Transverse colon (tissue), 4 donors: ENCODE results near the gene OR2B2. TPM values are rescaled to one million over a fixed set of nuclear protein-coding genes. Genes with fewer than 3 reads are reported as not detected.

Experiments used
- DNase-seq: peaks from one replicate; pipeline ENCODE4 v3.0.0-alpha.2; 2019
- H3K27ac ChIP-seq, 4 donors: fragments of 200-600 bp; sonication (generic); 2 replicates each; pipeline ENCODE4 v1.5.1; 2016 to 2018; ENCODE audit warnings: inconsistent platforms in 4 of 4
- H3K27me3 ChIP-seq: fragments of 200-600 bp; sonication (generic); 2 replicates; pipeline ENCODE4 v1.5.1; 2017; ENCODE audit warnings: inconsistent platforms
- H3K36me3 ChIP-seq, 4 donors: fragments of 200-600 bp; sonication (generic); 2 replicates each; pipeline ENCODE4 v1.5.1; 2017 to 2019; ENCODE audit warnings: inconsistent platforms in 4 of 4
- H3K4me1 ChIP-seq, 4 donors: fragments of 200-600 bp; sonication (generic); 2 replicates each; pipeline ENCODE4 v1.5.1; 2017 to 2020; ENCODE audit warnings: inconsistent platforms in 4 of 4
- H3K4me3 ChIP-seq, 4 donors: fragments of 200-600 bp; sonication (generic); 1 replicate in 1 of 4; 2 replicates in 3 of 4; pipeline versions ENCODE4 v1.5.1 to v1.6.1; 2017 to 2019; ENCODE audit warnings: inconsistent platforms in 4 of 4
- H3K9me3 ChIP-seq, 2 donors: fragments of 200-600 bp; sonication (generic); 2 replicates each; pipeline ENCODE4 v1.5.1; 2017 to 2019; ENCODE audit warnings: inconsistent platforms in 2 of 2
- CTCF ChIP-seq, 5 experiments: fragments of 200-600 bp in 3 of 5; fragments of 450-650 bp in 2 of 5; sonication (generic) in 3 of 5; IDR thresholded peaks; 1 replicate in 2 of 5; 2 replicates in 3 of 5; pipeline ENCODE4 v1.5.1; 2016 to 2017; ENCODE audit warnings: antibody characterized with exemption in 5 of 5, inconsistent platforms in 3 of 5, mild to moderate bottlenecking in 2 of 5, moderate library complexity in 1 of 5
- EP300 ChIP-seq: sonication (generic); formaldehyde crosslinking; IDR thresholded peaks from one replicate; pipeline ENCODE4 v1.6.1; 2017; ENCODE audit warnings: antibody characterized with exemption, low read depth
- POLR2A ChIP-seq: fragments of 450-650 bp; IDR thresholded peaks from one replicate; pipeline ENCODE4 v1.6.1; 2016; ENCODE audit warnings: antibody characterized with exemption, mild to moderate bottlenecking, moderate library complexity
- POLR2AphosphoS5 ChIP-seq, 3 donors: sonication (generic); formaldehyde crosslinking; IDR thresholded peaks; one replicate each; pipeline ENCODE4 v1.6.1; 2016; ENCODE audit warnings: antibody characterized with exemption in 3 of 3
- WGBS, 2 donors: methylation state at CpG; one replicate each; pipeline ENCODE4 v1.1.5; 2018; ENCODE audit warnings: low coverage in 1 of 2; 5-methylcytosine and 5-hydroxymethylcytosine counted together
- in situ Hi-C, 4 donors: fragments of 200-750 bp; cut with MboI; loops; one replicate each; pipeline versions ENCODE4 v1.15.0 to v1.15.1; 2017; ENCODE audit warnings: low sequenced_read_pairs in 3 of 4, low pct_ligation_motif_present in 1 of 4, low pct_unique_long_range_greater_than_20kb in 1 of 4
- intact Hi-C: fragments of 100-400 bp; cut with DNase I; formaldehyde crosslinking; loops from one replicate; pipeline ENCODE4 v1.15.1; 2023; ENCODE audit warnings: low total_unique reads
- total RNA-seq, 4 donors: library from RNA; depleted of rRNA; stranded (reverse); fragments of >200 nt; gene quantifications; one replicate each; pipeline ENCODE4 v1.1.0, GENCODE V29; 2016

The OR2B2 gene
- total RNA-seq, 4 donors from 2014 or later: not detected

- no peaks in the 10 kb centered on the region for H3K27me3 ChIP-seq
- H3K4me3 ChIP-seq: no peak overlapping the region
- H3K9me3 ChIP-seq: no peaks in the 10 kb centered on the region
- H3K27ac ChIP-seq: no peak overlapping the region
- H3K36me3 ChIP-seq: no peaks in the 10 kb centered on the region
- TF ChIP-seq POLR2AphosphoS5 (IDR thresholded peaks at IDR 0.05): no peak
- TF ChIP-seq EP300: no peak
- TF ChIP-seq POLR2A: no peak
- TF ChIP-seq CTCF (IDR thresholded peaks at IDR 0.05): no peak
- intact Hi-C loops: no loop called here
- peaks cover 0 to 20% (median 5%) of the 10 kb centered on the region in 4 donors for H3K4me1 ChIP-seq
- in situ Hi-C loops: loop anchor here (10.0 to 25.0 kb wide), 4 partner anchors 95 to 725 kb away; a partner anchor contains a TSS
- DNase-seq: no peak
Observed at GRCh38 chr6:27899543-27899942, 12.7 kb downstream of the OR2B2 start.

GRCh38 chr6:27897580-27898206 lies 14.5 kb downstream of the OR2B2 start:
- in situ Hi-C loops (loop anchor here (10.0 to 25.0 kb wide), 4 partner anchors 93 to 723 kb away; a partner anchor contains a TSS), intact Hi-C loops (no loop called here)
- no peak overlapping the region for H3K27ac ChIP-seq
- peaks cover 0 to 29% (median 10%) of the 10 kb centered on the region in 4 donors for H3K4me1 ChIP-seq
- H3K9me3 ChIP-seq: no peaks in the 10 kb centered on the region
- no peak overlapping the region for H3K4me3 ChIP-seq
- no peaks in the 10 kb centered on the region for H3K36me3 ChIP-seq
- H3K27me3 ChIP-seq: peaks cover 3% of the 10 kb centered on the region
- DNase-seq: no peak
- 96 to 100% methylated on average over 1 to 3 of the region's 3 CpGs for WGBS, 2 donors
- no peak for TF ChIP-seq POLR2A
- no peak for TF ChIP-seq POLR2AphosphoS5 (IDR thresholded peaks at IDR 0.05)

GRCh38 chr6:27896398-27896796 lies 15.8 kb downstream of the OR2B2 start:
- WGBS, 2 donors: 85 to 100% methylated on average over 2 to 4 of the region's 4 CpGs
- intact Hi-C loops: no loop called here
- no peak for TF ChIP-seq EP300
- no peak for TF ChIP-seq POLR2AphosphoS5 (IDR thresholded peaks at IDR 0.05)
- TF ChIP-seq POLR2A: no peak

GRCh38 chr6:27894839-27895762 lies 17.1 kb downstream of the OR2B2 start:
- Histone ChIP-seq H3K4me3 (peak overlapping the region; percentile 46 to 80 (median 63)), H3K36me3 (no peaks in the 10 kb centered on the region), H3K27ac (peak overlapping the region; percentile 90 to 96 (median 92)), H3K27me3 (peaks cover 29% of the 10 kb centered on the region), H3K9me3 (no peaks in the 10 kb centered on the region), H3K4me1 (peaks cover 0 to 47% (median 20%) of the 10 kb centered on the region in 4 donors)
- intact Hi-C loops (loop anchor here (5.0 kb wide), 1 partner anchor 708 kb away; no protein-coding TSS in a partner anchor), in situ Hi-C loops (loop anchor here (10.0 to 25.0 kb wide), 4 partner anchors 90 to 720 kb away; a partner anchor contains a TSS)
- DNase-seq: peak; percentile 57
- TF ChIP-seq CTCF (IDR thresholded peaks at IDR 0.05) (peak; percentile 75 to 92 (median 77)), EP300 (no peak), POLR2A (peak; percentile 36), POLR2AphosphoS5 (IDR thresholded peaks at IDR 0.05) (peak; percentile 32 to 59 (median 56))
- WGBS, 2 donors: 0% methylated on average over 23 to 28 of the region's 28 CpGs

More at GRCh38 chr6:27896398-27896796, 15.8 kb downstream of the OR2B2 start:
- Histone ChIP-seq H3K36me3 (no peaks in the 10 kb centered on the region), H3K4me1 (peaks cover 0 to 37% (median 15%) of the 10 kb centered on the region in 4 donors), H3K9me3 (no peaks in the 10 kb centered on the region), H3K27ac (no peak overlapping the region), H3K27me3 (peaks cover 16% of the 10 kb centered on the region), H3K4me3 (no peak overlapping the region)
- in situ Hi-C loops: loop anchor here (10.0 to 25.0 kb wide), 4 partner anchors 92 to 722 kb away; a partner anchor contains a TSS
- DNase-seq: no peak
